H1 (cell line): Measurements from ENCODE around the gene SLC4A9. TPM values are rescaled to one million over a fixed set of nuclear protein-coding genes. Genes with fewer than 3 reads are reported as not detected.

ENCODE experiments used
- CTCF ChIA-PET: fragments of 300-600 bp; sonication (Branson Sonifier 250); formaldehyde crosslinking; loops from one replicate; lab custom pipeline; 2021; ENCODE audit not compliant: partially characterized antibody; lab: Charles Lee
- POLR2A ChIA-PET: fragments of 300-600 bp; sonication (Branson Sonifier 250); formaldehyde crosslinking; loops from one replicate; lab custom pipeline; 2021; ENCODE audit warnings: inconsistent platforms; ENCODE audit not compliant: partially characterized antibody; lab: Charles Lee
- DNase-seq, 2 experiments: peaks; one replicate each; pipeline versions ENCODE4 v3.0.0 to v3.0.0-alpha.2; 2010 to 2022; ENCODE audit warnings: low spot score in 2 of 2, low read depth in 1 of 2, mixed read lengths in 1 of 2
- FAIRE-seq: peaks from 2 replicates; lab custom pipeline; 2011; peaks lifted over from hg19 to GRCh38; lab: Jason Lieb, UNC
- H2AFZ ChIP-seq: 2 replicates; pipeline ENCODE4 v1.8.1; 2012; ENCODE audit warnings: low read length, inconsistent platforms
- H2AK5ac ChIP-seq: 2 replicates; pipeline ENCODE4 v1.6.1; 2013; ENCODE audit warnings: low read depth, low read length
- H2BK120ac ChIP-seq: replicated peaks from 2 replicates; pipeline ENCODE3; 2013; ENCODE audit warnings: low read depth, low read length, inconsistent platforms
- H2BK12ac ChIP-seq: 2 replicates; pipeline ENCODE4 v1.6.1; 2013; ENCODE audit warnings: low read depth, low read length
- H2BK15ac ChIP-seq: 2 replicates; pipeline ENCODE4 v1.6.1; 2013; ENCODE audit warnings: low read length
- H2BK20ac ChIP-seq: 2 replicates; pipeline ENCODE4 v1.6.1; 2013; ENCODE audit warnings: low read length
- H2BK5ac ChIP-seq: 2 replicates; pipeline ENCODE4 v1.6.1; 2013; ENCODE audit warnings: low read depth, low read length
- H3K14ac ChIP-seq: 2 replicates; pipeline ENCODE4 v1.6.1; 2013; ENCODE audit warnings: inconsistent platforms; ENCODE audit not compliant: insufficient read length
- H3K18ac ChIP-seq: 2 replicates; pipeline ENCODE4 v1.6.1; 2013; ENCODE audit warnings: low read length; ENCODE audit errors: extremely low read depth
- H3K23ac ChIP-seq: 2 replicates; pipeline ENCODE4 v1.6.1; 2013; ENCODE audit warnings: inconsistent platforms; ENCODE audit not compliant: insufficient read length
- H3K23me2 ChIP-seq: 2 replicates; pipeline ENCODE4 v1.6.1; 2013; ENCODE audit warnings: low read depth, low read length
- H3K27ac ChIP-seq: 2 replicates; pipeline ENCODE4 v1.6.1; 2011; ENCODE audit warnings: low read depth, low read length, inconsistent platforms
- H3K27me3 ChIP-seq, 4 experiments: replicated peaks in 1 of 4; 1 replicate in 1 of 4; 2 replicates in 3 of 4; pipeline versions ENCODE4 v1.6.1 to v1.8.1; 2011 to 2013; ENCODE audit warnings: low read length in 3 of 4, mild to moderate bottlenecking in 3 of 4, inconsistent platforms in 2 of 4, mixed read lengths in 2 of 4, moderate library complexity in 1 of 4; ENCODE audit not compliant: control insufficient read depth in 3 of 4, insufficient read depth in 3 of 4; ENCODE audit errors: extremely low read depth in 1 of 4
- H3K36me3 ChIP-seq, 4 experiments: 2 replicates each; pipeline versions ENCODE4 v1.6.1 to v1.8.1; 2011 to 2013; ENCODE audit warnings: mild to moderate bottlenecking in 4 of 4, low read length in 3 of 4, moderate library complexity in 2 of 4, control low read depth in 1 of 4, inconsistent platforms in 1 of 4; ENCODE audit not compliant: insufficient read depth in 4 of 4, control insufficient read depth in 2 of 4
- H3K4ac ChIP-seq: replicated peaks from 2 replicates; pipeline ENCODE3; 2013; ENCODE audit warnings: low read length, low read depth, mixed read lengths, inconsistent platforms; ENCODE audit not compliant: insufficient read length
- H3K4me1 ChIP-seq, 4 experiments: replicated peaks in 1 of 4; 1 replicate in 1 of 4; 2 replicates in 3 of 4; pipeline versions ENCODE4 v1.6.1 to v1.8.1; 2011 to 2013; ENCODE audit warnings: low read length in 3 of 4, inconsistent platforms in 2 of 4, mixed read lengths in 1 of 4; ENCODE audit not compliant: insufficient read depth in 4 of 4, control insufficient read depth in 3 of 4
- H3K4me2 ChIP-seq, 2 experiments: 2 replicates each; pipeline versions ENCODE4 v1.6.1 to v1.8.1; 2011 to 2013; ENCODE audit warnings: low read depth in 2 of 2, low read length in 2 of 2, control low read depth in 1 of 2, inconsistent platforms in 1 of 2, mild to moderate bottlenecking in 1 of 2; ENCODE audit not compliant: insufficient read depth in 1 of 2
- H3K4me3 ChIP-seq, 4 experiments: fragments of 200-600, 300-600 bp in 1 of 4; sonication (generic), shearing (Covaris generic), sonication (Bioruptor Twin) in 1 of 4; 2 replicates each; pipeline versions ENCODE4 v1.5.1 to v1.8.1; 2011 to 2016; ENCODE audit warnings: low read length in 4 of 4, low read depth in 3 of 4, control low read depth in 2 of 4, inconsistent platforms in 2 of 4, mild to moderate bottlenecking in 2 of 4, mixed read lengths in 1 of 4, moderate library complexity in 1 of 4; ENCODE audit not compliant: insufficient read depth in 2 of 4; ENCODE audit errors: extremely low read depth in 1 of 4
- H3K56ac ChIP-seq: replicated peaks from 2 replicates; pipeline ENCODE3; 2013; ENCODE audit warnings: low read depth, mild to moderate bottlenecking, mixed read lengths, low read length, inconsistent platforms; ENCODE audit not compliant: insufficient read length
- H3K79me1 ChIP-seq: 2 replicates; pipeline ENCODE4 v1.6.1; 2013; ENCODE audit warnings: low read depth, low read length, control low read depth
- H3K79me2 ChIP-seq, 2 experiments: 2 replicates each; pipeline versions ENCODE4 v1.6.1 to v1.8.1; 2012 to 2013; ENCODE audit warnings: low read length in 2 of 2, mild to moderate bottlenecking in 2 of 2, inconsistent platforms in 1 of 2; ENCODE audit not compliant: insufficient read depth in 2 of 2, control insufficient read depth in 1 of 2
- H3K9ac ChIP-seq, 4 experiments: replicated peaks in 1 of 4; 1 replicate in 1 of 4; 2 replicates in 3 of 4; pipeline versions ENCODE4 v1.6.1 to v1.8.1; 2011 to 2013; ENCODE audit warnings: low read depth in 3 of 4, low read length in 3 of 4, control low read depth in 2 of 4, mild to moderate bottlenecking in 2 of 4, moderate library complexity in 2 of 4, inconsistent platforms in 1 of 4; ENCODE audit errors: extremely low read depth in 1 of 4
- H3K9me3 ChIP-seq, 2 experiments: 2 replicates each; pipeline versions ENCODE4 v1.6.1 to v1.8.1; 2012 to 2013; ENCODE audit warnings: mild to moderate bottlenecking in 2 of 2, moderate library complexity in 2 of 2, control low read depth in 1 of 2, inconsistent platforms in 1 of 2, low read depth in 1 of 2, low read length in 1 of 2, mixed read lengths in 1 of 2; ENCODE audit not compliant: insufficient read depth in 2 of 2
- H4K20me1 ChIP-seq, 2 experiments: replicated peaks in 1 of 2; 2 replicates each; pipeline versions ENCODE3 to v1.8.1; 2011 to 2013; ENCODE audit warnings: inconsistent platforms in 2 of 2, low read length in 2 of 2, mild to moderate bottlenecking in 1 of 2; ENCODE audit not compliant: insufficient read depth in 2 of 2, control insufficient read depth in 1 of 2
- H4K5ac ChIP-seq: 2 replicates; pipeline ENCODE4 v1.6.1; 2013; ENCODE audit warnings: low read length, low read depth, mixed read lengths, inconsistent platforms; ENCODE audit not compliant: insufficient read length
- H4K8ac ChIP-seq: 2 replicates; pipeline ENCODE4 v1.8.0; 2013; ENCODE audit warnings: mild to moderate bottlenecking, moderate library complexity, low read length, inconsistent platforms; ENCODE audit not compliant: insufficient read depth; ENCODE audit errors: extremely low read depth
- H4K91ac ChIP-seq: replicated peaks from 2 replicates; pipeline ENCODE3; 2013; ENCODE audit warnings: low read length, mixed read lengths, inconsistent platforms; ENCODE audit not compliant: insufficient read length
- EGR1 ChIP-seq: IDR thresholded peaks from 2 replicates; pipeline ENCODE4 v1.6.1; 2011; ENCODE audit warnings: low read depth, low read length, borderline replicate concordance
- EZH2 ChIP-seq: fragments of 200-600 bp; sonication (generic); IDR thresholded peaks from 2 replicates; pipeline ENCODE4 v1.7.1; 2012; ENCODE audit warnings: low read depth, mild to moderate bottlenecking, moderate library complexity, low read length, inconsistent platforms; ENCODE audit not compliant: severe bottlenecking
- SUZ12 ChIP-seq: fragments of 200-600 bp; sonication (generic); IDR thresholded peaks from 2 replicates; pipeline ENCODE4 v1.6.1; 2012; ENCODE audit warnings: mild to moderate bottlenecking, inconsistent platforms, low read length, moderate library complexity, mixed read lengths
- TBP ChIP-seq: IDR thresholded peaks from 2 replicates; pipeline ENCODE4 v1.6.1; 2011; ENCODE audit warnings: low read depth, low read length, improper control_type of control experiment
- WGBS, 2 experiments: shearing (Covaris generic) in 1 of 2; methylation state at CpG; one replicate each; pipeline versions ENCODE4 v1.1.6 to v1.1.7; 2013 to 2015; ENCODE audit warnings: low lambda C conversion rate in 2 of 2, mixed read lengths in 2 of 2, inconsistent platforms in 1 of 2, low coverage in 1 of 2, missing lambda C conversion rate in 1 of 2; ENCODE audit not compliant: insufficient replicate concordance in 2 of 2, insufficient coverage in 1 of 2, insufficient read length in 1 of 2; ENCODE audit errors: extremely low coverage in 1 of 2, missing lambda C conversion rate in 1 of 2; 5-methylcytosine and 5-hydroxymethylcytosine counted together
- polyA plus RNA-seq, 7 experiments: library from polyadenylated mRNA; depleted of rRNA in 3 of 7; stranded (reverse) in 5 of 7; unstranded in 2 of 7; fragments of >200 nt in 5 of 7; fragments of 200-250 nt in 2 of 7; gene quantifications; 1 replicate in 5 of 7; 2 replicates in 1 of 7; 4 replicates in 1 of 7; pipeline versions ENCODE4 v1.2.1 to v1.2.3, GENCODE V29; 2011 to 2013; ENCODE audit warnings: missing spikeins in 2 of 7, mixed read lengths in 2 of 7
- total RNA-seq: library from RNA; stranded (reverse); fragmentation: NEBNext Ultra II Directional; extraction: Animal tissue kit (Norgen Biotek cat#: 25700); gene quantifications from 2 replicates; pipeline ENCODE4 v1.2.1, GENCODE V29; 2021

Gene SLC4A9
- total and polyA plus RNA-seq, 2 of the 8 experiments (the other 6 are each of a cell fraction or from before 2014, with no cell fraction given): 0.15 to 0.28 TPM

- Histone ChIP-seq H2BK120ac (no peak overlapping the region), H3K4me1 (peaks cover 0 to 5% (median 0%) of the 10 kb centered on the region in 4 experiments; a peak in 3 of 7 replicates), H2BK12ac (no peak overlapping the region), H3K4me3 (no peak overlapping the region), H2BK20ac (no peak overlapping the region), H4K20me1 (no peaks in the 10 kb centered on the region), H3K23ac (no peak overlapping the region), H3K56ac (no peak overlapping the region), H3K27ac (no peak overlapping the region), H3K4ac (no peak overlapping the region), H2AK5ac (no peak overlapping the region), H3K79me2 (no peaks in the 10 kb centered on the region), H4K5ac (no peak overlapping the region), H3K9me3 (no peaks in the 10 kb centered on the region), H4K8ac (no peak overlapping the region), H3K18ac (no peak overlapping the region), H2BK15ac (no peak overlapping the region), H3K14ac (no peak overlapping the region), H2BK5ac (no peak overlapping the region), H3K36me3 (no peaks in the 10 kb centered on the region), H3K4me2 (no peak overlapping the region), H3K9ac (no peak overlapping the region), H3K23me2 (no peaks in the 10 kb centered on the region), H3K27me3 (no peaks in the 10 kb centered on the region), H4K91ac (no peak overlapping the region), H3K79me1 (no peaks in the 10 kb centered on the region), H2AFZ (no peak overlapping the region)
- no peak for DNase-seq
- 90% methylated on average over 1 of the region's 1 CpG; no CpG with 5 or more reads in 1 of the 2 experiments for WGBS, 2 experiments
- TF ChIP-seq TBP: no peak
- TF ChIP-seq SUZ12: no peak
- TF ChIP-seq EGR1: no peak
- no peak for TF ChIP-seq EZH2
- FAIRE-seq: no peak
- ChIA-PET POLR2A (interaction anchor here (2.8 kb wide), 1 partner anchor 21 kb away, joined by 13 read pairs; the partner anchor contains the start of gene HBEGF), CTCF (interaction anchor here (0.8 to 14.2 kb wide), 5 partner anchors 13 to 82 kb away, joined by 3 to 102 read pairs (median 5); partner anchors contain the start of gene HBEGF)
These were observed 35.3 kb upstream of the SLC4A9 start for GRCh38 chr5:140324617-140325241.
